Measurements from ENCODE around the gene CCDC93. TPM values are rescaled to one million over a fixed set of nuclear protein-coding genes. Genes with fewer than 3 reads are reported as not detected.
"Not testable (repeated sequence)": the region's sequence is repeated elsewhere in the genome, so short reads cannot be mapped to it uniquely, and the experiment has no call there.

Gene CCDC93
- total RNA-seq, 8 experiments from 2014 or later = 13.3 to 201 (median 35.0) TPM

GRCh38 chr2:117942551-117942950 is 71.3 kb downstream of the CCDC93 start:
- ATAC-seq (replicated peaks in 6 of 8) = peak in 3 of 8 experiments; percentile 34 to 91 (median 76)
- in situ Hi-C loops (cut with MboI; ENCODE audit: low pct_unique_long_range_greater_than_20kb in 2 of 9, low sequenced_read_pairs in 9 of 9, unreplicated experiment in 9 of 9) = no loop called here
- no peak overlapping the region for H3K4me3 ChIP-seq
- no peak overlapping the region for H3K27ac ChIP-seq
- WGBS, 10 experiments = 60 to 100% (median 79%) methylated on average over 1 to 2 of the region's 2 CpGs; no CpG with 5 or more reads in 4 of the 10 experiments
- no peaks in the 10 kb centered on the region for H3K4me1 ChIP-seq (replicated peaks in 1 of 2)

GRCh38 chr2:117941693-117942092 is 72.2 kb downstream of the CCDC93 start:
- ATAC-seq (replicated peaks in 6 of 8) = no peak
- in situ Hi-C loops (cut with MboI; ENCODE audit: low pct_unique_long_range_greater_than_20kb in 2 of 9, low sequenced_read_pairs in 9 of 9, unreplicated experiment in 9 of 9) = no loop called here

GRCh38 chr2:117940436-117940835 is 73.4 kb downstream of the CCDC93 start:
- H3K4me1 ChIP-seq (replicated peaks in 1 of 2) = no peaks in the 10 kb centered on the region
- in situ Hi-C loops (cut with MboI; ENCODE audit: low pct_unique_long_range_greater_than_20kb in 2 of 9, low sequenced_read_pairs in 9 of 9, unreplicated experiment in 9 of 9) = no loop called here
- no peak overlapping the region for H3K4me3 ChIP-seq
- no peak for ATAC-seq (replicated peaks in 6 of 8)
- H3K27ac ChIP-seq = no peak overlapping the region

More at GRCh38 chr2:117941693-117942092, 72.2 kb downstream of the CCDC93 start:
- H3K4me3 ChIP-seq = no peak overlapping the region
- no peak overlapping the region for H3K27ac ChIP-seq
- 60 to 100% (median 90%) methylated on average over 1 to 5 of the region's 5 CpGs; no CpG with 5 or more reads in 2 of the 10 experiments for WGBS, 10 experiments
- no peaks in the 10 kb centered on the region for H3K4me1 ChIP-seq (replicated peaks in 1 of 2)

- WGBS, 10 experiments = 84 to 100% (median 98%) methylated on average over 1 to 2 of the region's 2 CpGs; no CpG with 5 or more reads in 2 of the 10 experiments
- H3K4me3 ChIP-seq = no peak overlapping the region
- H3K27ac ChIP-seq = no peak overlapping the region
- no peaks in the 10 kb centered on the region for H3K4me1 ChIP-seq (replicated peaks in 1 of 2)
- in situ Hi-C loops (cut with MboI; ENCODE audit: low pct_unique_long_range_greater_than_20kb in 2 of 9, low sequenced_read_pairs in 9 of 9, unreplicated experiment in 9 of 9) = no loop called here
- ATAC-seq (replicated peaks in 6 of 8) = no peak
These were observed 75.3 kb downstream of the CCDC93 start for GRCh38 chr2:117938611-117939010.

- peak in 1 of 8 experiments; percentile 29 for ATAC-seq (replicated peaks in 6 of 8)
- H3K27ac ChIP-seq = no peak overlapping the region
- in situ Hi-C loops (cut with MboI; ENCODE audit: low pct_unique_long_range_greater_than_20kb in 2 of 9, low sequenced_read_pairs in 9 of 9, unreplicated experiment in 9 of 9) = no loop called here
- no peaks in the 10 kb centered on the region for H3K4me1 ChIP-seq (replicated peaks in 1 of 2)
- no peak overlapping the region for H3K4me3 ChIP-seq
- 40 to 100% (median 88%) methylated on average over 1 to 3 of the region's 5 CpGs; no CpG with 5 or more reads in 4 of the 10 experiments for WGBS, 10 experiments
These were observed 76.9 kb downstream of the CCDC93 start for GRCh38 chr2:117936871-117937428.

GRCh38 chr2:117935954-117936353 is 77.9 kb downstream of the CCDC93 start:
- H3K4me1 ChIP-seq (replicated peaks in 1 of 2) = no peaks in the 10 kb centered on the region
- no peak overlapping the region for H3K4me3 ChIP-seq
- no peak for ATAC-seq (replicated peaks in 6 of 8)
- no peak overlapping the region for H3K27ac ChIP-seq
- in situ Hi-C loops (cut with MboI; ENCODE audit: low pct_unique_long_range_greater_than_20kb in 2 of 9, low sequenced_read_pairs in 9 of 9, unreplicated experiment in 9 of 9) = no loop called here
- 0% methylated on average over 1 of the region's 1 CpG; no CpG with 5 or more reads in 8 of the 10 experiments for WGBS, 10 experiments

GRCh38 chr2:117935456-117935855 is 78.4 kb downstream of the CCDC93 start:
- Histone ChIP-seq H3K4me3 (no peak overlapping the region), H3K27ac (no peak overlapping the region), H3K4me1 (replicated peaks in 1 of 2) (no peaks in the 10 kb centered on the region)
- 71 to 95% (median 85%) methylated on average over 1 to 5 of the region's 5 CpGs; no CpG with 5 or more reads in 2 of the 10 experiments for WGBS, 10 experiments
- no peak for ATAC-seq (replicated peaks in 6 of 8)
- in situ Hi-C loops (cut with MboI; ENCODE audit: low pct_unique_long_range_greater_than_20kb in 2 of 9, low sequenced_read_pairs in 9 of 9, unreplicated experiment in 9 of 9) = no loop called here

GRCh38 chr2:117933884-117934354 is 80.0 kb downstream of the CCDC93 start:
- ATAC-seq (replicated peaks in 6 of 8) = no peak
- in situ Hi-C loops (cut with MboI; ENCODE audit: low pct_unique_long_range_greater_than_20kb in 2 of 9, low sequenced_read_pairs in 9 of 9, unreplicated experiment in 9 of 9) = no loop called here
- WGBS, 10 experiments = 50 to 100% (median 83%) methylated on average over 1 to 5 of the region's 5 CpGs; no CpG with 5 or more reads in 3 of the 10 experiments
- Histone ChIP-seq H3K27ac (no peak overlapping the region), H3K4me1 (replicated peaks in 1 of 2) (no peaks in the 10 kb centered on the region), H3K4me3 (no peak overlapping the region)

GRCh38 chr2:117931978-117932377 is 81.9 kb downstream of the CCDC93 start:
- no peak overlapping the region for H3K4me3 ChIP-seq
- in situ Hi-C loops (cut with MboI; ENCODE audit: low pct_unique_long_range_greater_than_20kb in 2 of 9, low sequenced_read_pairs in 9 of 9, unreplicated experiment in 9 of 9) = no loop called here
- no peak overlapping the region for H3K27ac ChIP-seq
- ATAC-seq (replicated peaks in 6 of 8) = no peak
- no peaks in the 10 kb centered on the region for H3K4me1 ChIP-seq (replicated peaks in 1 of 2)
- 80 to 100% (median 94%) methylated on average over 1 to 5 of the region's 7 CpGs; no CpG with 5 or more reads in 5 of the 10 experiments for WGBS, 10 experiments

GRCh38 chr2:117931266-117931665 is 82.6 kb downstream of the CCDC93 start:
- Histone ChIP-seq H3K4me3 (no peak overlapping the region), H3K4me1 (replicated peaks in 1 of 2) (no peaks in the 10 kb centered on the region), H3K27ac (no peak overlapping the region)
- in situ Hi-C loops (cut with MboI; ENCODE audit: low pct_unique_long_range_greater_than_20kb in 2 of 9, low sequenced_read_pairs in 9 of 9, unreplicated experiment in 9 of 9) = no loop called here
- ATAC-seq (replicated peaks in 6 of 8) = no peak
- WGBS, 10 experiments = 83 to 100% (median 94%) methylated on average over 1 to 4 of the region's 4 CpGs

GRCh38 chr2:117930775-117931174 is 83.1 kb downstream of the CCDC93 start:
- in situ Hi-C loops (cut with MboI; ENCODE audit: low pct_unique_long_range_greater_than_20kb in 2 of 9, low sequenced_read_pairs in 9 of 9, unreplicated experiment in 9 of 9) = no loop called here
- no peak overlapping the region for H3K27ac ChIP-seq
- WGBS, 10 experiments = 83 to 100% (median 99%) methylated on average over 1 to 4 of the region's 4 CpGs; no CpG with 5 or more reads in 2 of the 10 experiments
- ATAC-seq (replicated peaks in 6 of 8) = no peak
- no peak overlapping the region for H3K4me3 ChIP-seq
- H3K4me1 ChIP-seq (replicated peaks in 1 of 2) = no peaks in the 10 kb centered on the region

GRCh38 chr2:117923471-117923870 is 90.4 kb downstream of the CCDC93 start:
- ATAC-seq (replicated peaks in 6 of 8); in situ Hi-C loops (cut with MboI; ENCODE audit: low pct_unique_long_range_greater_than_20kb in 2 of 9, low sequenced_read_pairs in 9 of 9, unreplicated experiment in 9 of 9); H3K4me3 ChIP-seq; H3K27ac ChIP-seq; H3K4me1 ChIP-seq (replicated peaks in 1 of 2): not testable (repeated sequence)
- WGBS, 10 experiments = 79 to 100% (median 96%) methylated on average over 1 to 7 of the region's 9 CpGs; no CpG with 5 or more reads in 6 of the 10 experiments

GRCh38 chr2:117921520-117921919 is 92.3 kb downstream of the CCDC93 start:
- Histone ChIP-seq H3K4me1 (replicated peaks in 1 of 2) (no peaks in the 10 kb centered on the region), H3K4me3 (no peak overlapping the region), H3K27ac (no peak overlapping the region)
- no peak for ATAC-seq (replicated peaks in 6 of 8)
- in situ Hi-C loops (cut with MboI; ENCODE audit: low pct_unique_long_range_greater_than_20kb in 2 of 9, low sequenced_read_pairs in 9 of 9, unreplicated experiment in 9 of 9) = no loop called here
- 80 to 100% (median 100%) methylated on average over 1 of the region's 3 CpGs; no CpG with 5 or more reads in 5 of the 10 experiments for WGBS, 10 experiments

GRCh38 chr2:117918608-117919007 is 95.3 kb downstream of the CCDC93 start:
- in situ Hi-C loops (cut with MboI; ENCODE audit: low pct_unique_long_range_greater_than_20kb in 2 of 9, low sequenced_read_pairs in 9 of 9, unreplicated experiment in 9 of 9) = loop anchor here in 1 of 9 experiments (10.0 kb wide), 1 partner anchor 94 kb away; no protein-coding TSS in a partner anchor
- 60 to 100% (median 88%) methylated on average over 1 to 6 of the region's 7 CpGs; no CpG with 5 or more reads in 4 of the 10 experiments for WGBS, 10 experiments
- H3K4me3 ChIP-seq = no peak overlapping the region
- no peak overlapping the region for H3K27ac ChIP-seq
- ATAC-seq (replicated peaks in 6 of 8) = no peak
- H3K4me1 ChIP-seq (replicated peaks in 1 of 2) = no peaks in the 10 kb centered on the region
